T-helper 2 cell treated with Interferon-gamma antibody and Interleukin-4, amounts not matched to agents 100 ng/mL and 5 ng/mL, for 36 hours (primary cell): ENCODE results near the gene DNAJC24. TPM values are rescaled to one million over a fixed set of nuclear protein-coding genes. Genes with fewer than 3 reads are reported as not detected.

Experiments used
- intact Hi-C: fragments of 100-400 bp; cut with micrococcal nuclease; formaldehyde crosslinking; loops from one replicate; pipeline ENCODE4 v1.15.1; 2023
- total RNA-seq: library from RNA; stranded (reverse); gene quantifications from 2 replicates; pipeline ENCODE4 v1.2.3, GENCODE V29; 2022

Gene DNAJC24
- total RNA-seq, 1 donor from 2014 or later = 14.6 TPM

DNA sequence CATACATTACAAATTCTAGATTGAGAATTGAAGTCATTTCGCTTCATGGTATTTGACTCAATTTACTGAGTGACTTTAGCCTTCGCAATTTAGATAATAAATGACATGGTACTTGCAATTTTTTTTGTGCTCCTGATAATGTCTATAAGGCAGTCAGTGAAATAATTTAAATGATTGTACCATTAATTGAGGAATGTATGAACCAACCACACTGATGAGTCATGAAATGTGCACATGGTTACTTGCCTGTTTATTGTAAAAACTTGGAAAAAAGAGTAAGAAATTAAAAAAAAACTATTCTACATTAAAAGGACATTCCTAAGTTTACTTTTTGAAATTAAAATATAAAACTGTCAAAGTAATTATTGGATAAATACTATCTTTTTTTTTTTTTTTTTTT lies 43.3 kb downstream of the DNAJC24 start:
- intact Hi-C loops = no loop called here

DNA sequence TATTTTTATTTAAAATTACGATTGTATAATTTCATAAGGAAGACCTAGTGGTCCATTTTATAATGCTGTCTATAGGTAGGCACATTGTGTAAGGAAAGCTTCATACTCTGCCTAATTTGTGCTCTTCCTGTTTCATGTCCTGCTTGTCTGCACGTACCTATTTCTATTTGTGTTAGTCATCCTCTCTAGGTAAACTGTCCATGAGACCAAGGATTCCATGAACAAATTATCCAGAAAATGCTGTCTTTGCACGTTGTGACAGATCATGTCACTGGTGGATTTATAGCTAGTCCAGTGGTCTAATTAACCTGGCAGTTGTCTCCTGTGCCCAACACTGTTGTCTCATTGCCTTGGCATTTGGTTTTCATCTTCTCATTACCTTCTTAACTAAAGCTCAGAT lies 44.7 kb downstream of the DNAJC24 start:
- intact Hi-C loops = no loop called here

DNA sequence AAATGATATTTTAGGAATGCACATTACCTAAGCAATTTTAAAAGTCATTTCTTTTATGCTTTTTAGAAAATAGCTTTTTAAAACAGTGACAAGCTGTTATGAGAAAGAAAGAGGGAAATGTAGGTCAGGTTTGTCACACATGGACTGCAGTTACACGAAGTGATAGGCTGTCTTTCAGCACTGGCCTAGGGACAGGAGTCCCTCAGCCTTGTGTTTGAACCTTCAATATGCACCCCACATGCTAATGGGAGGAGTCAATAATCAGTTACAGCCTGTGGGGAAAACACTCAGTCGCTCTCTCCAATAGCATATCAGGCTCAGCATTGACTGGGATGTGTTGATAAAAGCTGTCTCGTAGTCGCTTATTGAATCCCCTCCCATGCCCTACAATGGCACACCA lies 45.8 kb downstream of the DNAJC24 start:
- intact Hi-C loops = no loop called here

DNA sequence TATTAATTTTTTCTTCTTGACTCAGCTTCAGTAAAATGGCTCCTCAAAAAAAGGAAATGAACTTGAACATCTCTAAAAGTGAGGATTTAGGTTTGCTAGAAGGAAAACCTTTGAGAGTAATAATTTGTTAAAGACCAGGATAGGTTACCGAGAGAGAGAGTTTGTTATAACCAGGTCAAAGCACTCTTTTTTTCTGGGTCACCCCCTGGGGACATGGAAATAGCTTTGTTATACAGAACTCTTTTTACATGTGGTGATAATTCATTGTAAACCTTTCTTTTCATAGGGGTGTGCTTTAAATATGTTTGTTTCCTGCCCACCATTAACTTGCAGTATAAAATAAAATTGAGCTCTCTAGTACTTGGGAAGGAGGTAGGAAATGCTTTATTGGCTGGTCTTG lies 47.7 kb downstream of the DNAJC24 start:
- intact Hi-C loops = no loop called here

DNA sequence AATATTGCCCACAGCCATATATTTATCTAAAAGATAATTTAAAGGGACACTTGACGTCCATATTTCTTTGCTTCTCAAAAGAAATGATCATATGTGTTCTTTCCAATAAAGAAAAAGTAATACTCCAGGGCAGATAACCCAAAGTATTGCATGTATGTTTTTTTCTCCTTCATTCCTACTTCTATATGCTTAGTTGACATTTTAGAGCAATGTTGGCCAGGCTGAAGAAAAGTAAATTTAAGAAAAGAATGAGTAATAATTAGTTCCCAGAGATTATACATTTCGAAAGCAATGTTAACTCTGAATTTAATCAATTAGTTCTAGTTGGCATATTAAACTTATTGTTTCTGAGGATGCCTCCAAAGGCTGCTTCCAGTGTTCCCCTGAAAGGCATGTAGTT lies 48.2 kb downstream of the DNAJC24 start:
- intact Hi-C loops = no loop called here

DNA sequence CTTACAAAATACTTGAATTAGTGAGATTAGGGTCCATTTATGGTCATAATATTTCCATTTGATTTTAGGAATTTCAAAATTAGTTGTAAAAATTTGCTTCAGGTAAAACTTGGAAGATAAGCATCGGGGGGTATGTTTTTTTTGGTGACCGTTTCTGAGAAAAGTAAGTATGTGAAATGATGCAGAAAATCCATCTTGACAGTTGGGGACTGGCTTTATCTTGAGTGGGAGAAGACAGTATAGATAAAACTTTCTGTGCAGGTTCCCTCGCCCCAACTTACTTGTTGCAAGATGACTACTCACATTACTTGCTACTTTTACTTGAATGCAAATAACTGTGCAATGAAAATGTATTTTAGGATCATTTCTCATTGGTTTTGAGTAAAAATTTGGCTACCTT lies 49.5 kb downstream of the DNAJC24 start:
- intact Hi-C loops = no loop called here

DNA sequence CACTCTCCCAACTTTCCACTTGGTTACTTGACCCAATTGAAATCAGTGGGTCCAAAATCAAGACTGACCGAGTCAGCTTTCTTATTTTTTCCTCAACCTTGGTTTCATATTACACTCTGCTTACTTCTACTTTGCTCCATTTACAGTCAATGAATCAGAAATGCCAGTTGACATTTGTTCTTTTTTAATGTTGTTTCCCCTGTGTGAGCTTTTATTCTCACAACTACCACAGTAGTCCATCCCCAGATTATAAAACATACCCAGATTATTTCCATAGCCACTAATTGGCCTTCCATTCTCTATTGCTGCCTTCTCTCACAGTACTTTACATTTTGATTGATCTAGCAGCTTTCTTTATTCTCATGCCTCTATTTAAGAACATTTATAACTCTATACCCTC lies 50.0 kb downstream of the DNAJC24 start:
- intact Hi-C loops = no loop called here

DNA sequence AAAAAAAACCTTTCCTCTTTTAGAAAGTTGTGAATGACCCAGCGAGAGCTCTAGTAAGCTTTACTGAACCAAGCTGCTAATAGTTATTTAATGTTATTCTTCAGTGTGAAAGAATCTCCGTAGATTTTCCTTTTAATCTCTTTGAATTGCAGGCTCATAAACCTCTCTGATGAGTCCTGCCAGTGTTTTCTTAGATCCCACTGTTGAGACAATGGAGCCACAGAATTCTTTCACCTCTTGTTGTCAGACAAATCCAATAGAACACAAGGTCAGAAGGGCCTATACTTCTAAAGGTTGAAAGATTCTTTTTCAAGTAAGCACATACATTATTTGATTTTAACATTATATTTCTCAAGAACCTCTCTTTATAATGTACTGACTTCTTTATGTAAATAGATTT lies 52.2 kb downstream of the DNAJC24 start:
- intact Hi-C loops = no loop called here

DNA sequence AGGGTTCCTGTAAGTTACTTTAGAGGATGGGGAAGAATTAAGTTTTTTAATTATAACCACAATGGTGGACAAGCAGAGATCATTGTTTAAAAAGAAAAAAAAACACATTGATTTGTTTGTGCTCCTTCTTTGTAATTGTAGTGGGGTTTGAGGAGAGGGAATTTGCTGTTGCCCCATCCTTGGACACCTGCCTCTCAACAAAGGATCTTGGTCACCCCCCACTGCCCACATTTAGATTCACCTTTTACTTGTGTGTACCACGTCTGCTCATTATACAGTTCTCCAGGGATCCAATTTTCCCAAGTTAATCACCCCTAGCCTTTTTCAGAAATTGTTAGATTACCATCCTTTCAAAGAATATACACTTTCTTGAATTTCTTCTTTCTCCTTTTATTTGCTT lies 53.0 kb downstream of the DNAJC24 start:
- intact Hi-C loops = no loop called here

DNA sequence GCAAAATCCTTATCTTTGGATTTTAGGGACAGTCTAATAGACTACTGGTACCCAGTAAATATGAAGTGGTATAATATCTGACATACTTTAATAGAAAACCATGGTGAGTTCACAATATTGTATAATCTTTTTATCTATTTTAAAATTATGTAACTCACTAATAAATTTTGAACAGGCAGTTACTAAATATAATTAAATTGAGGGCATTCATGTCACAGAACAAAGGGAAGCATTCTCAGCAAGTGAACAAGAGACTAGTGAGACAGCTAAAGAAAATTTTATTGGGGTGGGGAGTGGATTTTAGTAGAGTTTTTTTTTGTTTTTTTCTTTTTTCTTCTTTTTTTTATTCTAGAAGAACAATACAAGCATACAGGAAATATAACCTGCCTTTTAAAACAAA lies 55.0 kb downstream of the DNAJC24 start:
- intact Hi-C loops = no loop called here

DNA sequence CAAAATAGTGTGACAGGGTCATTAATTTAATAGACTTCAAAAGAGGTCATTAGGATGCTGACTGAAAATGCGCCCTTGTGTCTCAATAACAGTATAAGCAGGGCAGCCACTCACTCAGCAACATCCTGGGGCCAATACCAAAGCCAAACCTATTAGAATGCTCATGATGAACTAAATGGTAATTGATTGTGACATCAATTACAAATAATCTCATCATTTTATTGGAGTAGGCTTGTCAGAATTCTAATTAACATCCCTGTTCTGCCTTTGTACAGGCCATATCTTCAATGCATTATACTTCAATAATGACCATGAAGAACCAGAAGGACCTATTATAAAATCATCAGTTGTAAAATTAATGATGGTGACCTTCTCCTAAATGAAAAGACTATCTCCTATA lies 64.2 kb downstream of the DNAJC24 start:
- intact Hi-C loops = no loop called here

DNA sequence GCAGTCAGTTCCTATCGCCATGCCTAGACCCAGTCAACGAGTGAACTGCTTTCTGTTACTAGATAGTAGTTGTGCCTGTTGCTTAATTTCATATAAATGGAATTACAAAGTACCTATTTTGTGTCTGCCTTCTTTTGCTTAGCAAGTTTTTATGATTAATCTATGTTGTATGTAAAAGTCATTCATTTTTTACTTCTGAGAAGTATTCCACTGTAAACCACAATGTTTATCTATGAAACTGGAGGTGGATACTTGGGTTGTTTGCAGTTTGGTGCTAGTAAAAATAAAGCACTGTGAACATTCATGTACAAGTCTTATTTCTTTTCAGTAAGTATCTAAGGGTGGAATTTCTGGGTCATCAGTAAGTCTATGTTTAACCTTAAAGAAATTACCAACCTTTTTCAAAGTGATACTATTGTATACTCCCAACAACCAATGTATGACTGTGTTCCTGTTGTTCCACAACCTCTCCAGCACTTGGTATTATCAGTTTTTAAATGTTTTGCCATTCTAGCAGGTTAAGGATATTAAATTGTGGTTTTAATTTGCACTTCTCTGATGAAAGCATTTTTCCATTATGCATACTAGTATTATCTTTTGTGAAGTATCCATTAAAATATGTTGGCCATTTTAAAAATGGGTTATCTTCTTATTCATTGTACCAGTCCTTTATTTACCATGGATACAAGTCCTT lies 68.2 kb downstream of the DNAJC24 start:
- intact Hi-C loops = no loop called here

DNA sequence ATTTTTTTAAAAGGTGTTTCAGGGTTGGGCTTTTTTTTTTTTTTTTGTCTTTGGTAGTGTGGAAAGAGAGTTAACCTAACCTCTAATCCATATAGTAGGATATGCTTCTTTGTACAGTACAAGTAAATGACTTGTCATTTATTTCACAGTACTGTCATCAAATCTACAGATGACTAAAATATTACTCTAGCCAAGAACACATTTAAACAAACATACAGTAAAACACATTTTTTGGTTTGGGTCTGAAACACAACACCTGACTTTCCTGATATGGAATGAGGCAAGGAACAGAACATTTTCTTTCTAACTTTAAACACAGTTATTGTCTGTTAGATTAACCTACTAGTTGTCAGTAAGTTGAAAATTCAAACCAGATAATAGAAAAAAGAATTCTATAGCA lies 71.6 kb downstream of the DNAJC24 start:
- intact Hi-C loops = no loop called here

DNA sequence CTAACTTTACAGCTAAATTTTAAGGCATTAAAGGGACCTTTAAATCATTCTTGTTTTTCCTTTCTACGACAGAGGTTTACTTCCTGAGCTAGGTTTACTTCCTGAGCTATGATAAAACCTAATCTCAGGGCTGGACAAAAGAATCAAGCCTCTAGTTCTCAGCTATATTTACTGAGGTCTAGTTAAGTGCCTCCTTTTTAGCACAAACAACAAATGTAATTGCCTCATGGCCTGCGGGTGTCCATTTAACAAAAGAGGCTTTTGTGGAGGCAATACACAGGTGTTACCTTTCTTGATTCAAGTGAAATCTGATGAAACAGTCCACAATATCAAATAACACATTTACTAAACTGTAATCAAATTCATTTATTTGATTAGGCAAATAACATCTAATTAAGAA lies 72.4 kb downstream of the DNAJC24 start:
- intact Hi-C loops = no loop called here

DNA sequence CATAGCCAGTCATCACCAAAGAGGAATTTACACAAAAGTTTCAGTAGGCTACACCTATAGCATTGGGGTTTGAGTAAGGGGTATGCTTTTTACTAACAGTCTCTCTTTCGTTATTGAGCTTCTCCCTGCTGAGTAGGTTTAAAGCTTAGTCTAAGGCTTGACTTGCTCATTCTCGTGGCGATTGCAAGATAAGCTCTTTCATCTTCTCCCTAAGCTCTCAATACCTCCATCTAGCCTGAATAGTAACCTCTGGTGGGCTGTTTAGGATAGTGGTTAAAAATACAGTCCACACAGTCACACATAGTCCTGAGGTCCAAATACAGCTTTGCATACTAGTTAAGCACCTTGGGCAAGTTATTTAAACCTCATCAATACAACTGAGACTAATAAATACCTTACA lies 74.1 kb downstream of the DNAJC24 start:
- intact Hi-C loops = no loop called here

DNA sequence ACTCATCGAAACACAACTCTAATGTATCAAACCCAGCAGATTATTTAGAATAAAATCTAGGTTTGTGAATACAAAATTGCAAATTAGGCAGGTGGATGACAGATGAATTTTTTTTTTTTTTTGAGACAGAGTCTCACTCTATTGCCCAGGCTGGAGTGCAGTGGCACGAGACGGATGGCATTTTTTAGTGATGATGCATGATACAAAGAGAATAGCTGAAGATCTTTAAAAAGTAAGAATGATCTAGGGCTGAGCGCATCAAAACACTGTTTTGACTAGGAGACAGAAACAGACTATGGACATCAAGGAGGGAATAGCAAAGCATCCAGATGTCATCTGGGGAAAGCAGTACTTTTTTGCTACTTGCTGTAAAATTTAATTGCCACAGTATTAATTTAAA lies 76.0 kb downstream of the DNAJC24 start:
- intact Hi-C loops = no loop called here

DNA sequence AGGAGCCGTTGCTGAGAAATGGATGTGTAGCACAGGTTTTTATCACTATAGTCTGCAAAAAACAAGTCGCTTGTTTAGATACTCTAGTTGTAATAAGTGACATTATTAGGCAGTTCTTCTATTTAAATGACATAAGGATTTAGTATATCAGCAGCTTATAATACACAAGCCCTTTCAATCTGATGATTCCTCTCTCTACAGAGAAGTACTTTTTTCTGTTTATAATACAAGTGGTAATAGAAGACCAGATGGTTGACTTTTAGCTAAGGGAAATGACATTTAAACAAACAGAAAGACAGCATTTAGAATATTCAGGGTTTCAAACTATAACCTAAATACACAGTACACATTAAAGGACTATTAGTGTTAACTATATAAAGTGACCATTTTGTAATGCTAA lies 79.4 kb downstream of the DNAJC24 start:
- intact Hi-C loops = no loop called here

DNA sequence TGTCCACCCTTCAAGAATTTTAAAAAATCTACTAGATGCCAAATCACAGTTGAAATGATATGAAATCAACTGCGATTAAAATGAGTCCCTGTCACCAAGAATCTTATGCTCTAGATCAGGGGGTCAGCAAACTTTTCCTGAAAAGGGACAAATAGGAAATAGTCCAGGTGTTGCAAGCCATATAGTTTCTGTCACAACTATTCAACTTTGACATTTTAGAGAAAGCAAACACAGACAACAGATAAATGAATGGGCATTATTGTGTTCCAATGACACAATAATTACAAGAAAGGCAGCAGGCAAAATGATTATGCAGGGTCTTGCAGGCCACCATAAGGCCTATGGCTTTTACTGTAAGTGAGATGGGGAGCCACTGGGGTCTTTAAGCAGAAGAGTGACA lies 81.2 kb downstream of the DNAJC24 start:
- intact Hi-C loops = no loop called here

DNA sequence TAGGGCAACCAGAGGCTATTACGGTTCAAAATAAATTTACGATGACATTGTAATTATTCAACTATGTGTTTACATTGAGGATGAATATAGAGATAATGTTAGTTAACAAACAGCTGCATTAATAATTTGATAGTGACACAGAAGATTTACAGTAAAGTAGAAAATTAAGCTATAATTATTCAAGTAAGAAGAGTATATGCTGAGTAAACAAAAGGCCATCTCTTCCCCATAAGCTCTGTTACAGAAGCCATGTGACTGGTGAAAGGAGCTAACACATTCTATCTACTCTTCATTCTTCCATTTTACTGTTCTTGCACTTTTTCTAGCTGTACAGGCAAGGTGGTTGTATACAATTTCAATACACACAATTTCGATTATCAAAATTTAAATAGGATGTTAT lies 85.5 kb downstream of the DNAJC24 start:
- intact Hi-C loops = no loop called here

DNA sequence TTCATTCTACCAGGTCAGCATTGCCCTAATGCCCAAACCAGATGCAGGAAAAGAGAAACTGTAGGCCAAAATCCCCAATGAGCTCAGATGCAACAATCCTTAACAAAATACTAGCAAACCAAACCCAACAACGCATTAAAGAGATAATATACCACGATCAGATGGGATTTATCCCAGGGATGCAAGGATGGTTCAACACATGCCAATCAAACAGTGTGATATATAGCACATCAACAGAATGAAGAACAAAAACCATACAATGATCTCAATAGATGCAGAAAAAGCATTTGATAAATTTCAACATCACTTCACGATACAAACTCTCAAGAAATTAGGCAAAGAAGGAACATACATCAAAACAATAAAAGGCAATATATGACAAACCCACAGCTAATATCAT lies 94.8 kb downstream of the DNAJC24 start:
- intact Hi-C loops = no loop called here

DNA sequence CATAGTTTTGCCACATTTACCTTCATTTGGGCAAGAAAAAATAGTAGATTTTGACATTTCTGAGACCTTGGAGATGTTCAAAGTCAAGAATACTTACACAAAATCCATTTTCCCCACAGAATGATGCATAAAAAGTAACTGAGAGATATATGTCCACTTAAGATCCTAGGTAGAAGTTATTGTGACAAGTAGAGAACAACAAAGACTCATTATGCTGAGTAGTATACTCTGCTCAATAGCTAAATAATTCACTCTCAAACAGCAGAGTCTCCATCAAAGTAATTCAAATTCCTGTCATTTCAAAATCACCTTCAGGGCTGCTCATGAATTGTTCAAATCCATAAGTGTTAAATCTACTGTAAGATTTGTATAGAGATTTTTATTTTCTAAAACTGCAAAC lies 104.4 kb downstream of the DNAJC24 start:
- intact Hi-C loops = no loop called here

DNA sequence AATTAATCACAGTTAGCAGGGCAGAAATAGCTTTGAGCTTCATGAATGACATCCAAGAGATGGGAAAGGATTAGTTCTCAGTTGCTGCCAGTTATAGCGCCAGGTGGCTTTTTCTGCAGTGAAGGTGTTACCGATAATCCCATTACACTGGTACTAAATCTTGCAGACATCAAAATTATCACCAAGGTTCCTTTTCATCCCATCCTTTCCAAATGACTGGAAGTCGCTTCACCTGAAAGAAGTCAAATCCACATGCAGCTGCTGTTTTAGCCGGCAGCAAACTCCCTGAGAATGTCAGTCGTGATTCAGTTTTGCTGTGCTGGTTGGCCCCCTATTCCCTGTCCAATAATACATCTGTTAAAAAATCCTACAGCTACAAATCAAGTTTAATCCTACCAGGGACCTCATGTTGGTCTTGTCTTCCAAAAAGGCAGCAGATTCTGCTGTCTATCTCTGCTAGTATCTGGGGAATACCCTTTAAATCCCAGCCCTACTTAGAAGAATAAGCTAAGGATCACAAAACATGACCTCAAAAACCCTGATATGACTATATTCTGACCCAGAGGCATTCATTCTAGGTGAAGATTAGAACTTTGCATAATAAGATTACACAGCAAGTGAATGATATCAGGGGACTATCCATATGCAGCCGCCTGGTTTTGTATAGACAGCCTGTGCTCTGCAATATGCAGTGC lies 108.0 kb downstream of the DNAJC24 start:
- intact Hi-C loops = no loop called here

DNA sequence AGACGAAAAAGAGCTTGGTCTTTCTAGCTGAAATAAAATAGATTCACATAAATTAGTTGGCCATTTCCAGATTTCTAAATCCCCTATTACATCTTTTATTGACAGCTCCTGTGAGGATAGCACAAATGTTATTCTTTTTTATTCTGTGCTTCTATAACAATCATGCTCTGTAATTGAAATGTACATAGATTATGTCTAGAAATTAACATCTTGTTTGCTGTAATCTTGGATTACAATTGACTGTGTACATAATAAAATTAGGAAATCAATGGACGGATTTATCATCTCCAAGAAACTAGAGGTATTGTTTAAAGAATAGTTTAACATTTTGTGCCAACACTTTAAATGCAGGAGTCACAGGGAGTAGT lies 108.5 kb downstream of the DNAJC24 start:
- intact Hi-C loops = no loop called here
